CD4-positive, alpha-beta T cell (primary cell): ENCODE measurements around the gene SORL1. TPM values are rescaled to one million over a fixed set of nuclear protein-coding genes. Genes with fewer than 3 reads are reported as not detected.

Source experiments
- ATAC-seq: fragments of 200-7000 bp; cut with Tn5 transposase; one replicate; pipeline ENCODE4 v1.10.0; 2022; ENCODE audit warnings: mild to moderate bottlenecking; ENCODE audit not compliant: poor library complexity
- CTCF ChIA-PET: fragments of 350-600 bp; sonication (Branson Sonifier 250); formaldehyde crosslinking; loops from one replicate; lab custom pipeline; 2021; ENCODE audit warnings: antibody characterized with exemption, inconsistent platforms; lab: Charles Lee
- POLR2A ChIA-PET: fragments of 350-600 bp; sonication (Branson Sonifier 250); formaldehyde crosslinking; loops from one replicate; lab custom pipeline; 2021; ENCODE audit warnings: antibody characterized with exemption, inconsistent platforms; lab: Charles Lee
- DNase-seq, 14 experiments: peaks; one replicate each; pipeline ENCODE4 v3.0.0-alpha.2; 2013 to 2020; ENCODE audit warnings: mixed read lengths in 2 of 14
- H3K27ac ChIP-seq, 2 donors: one replicate each; pipeline versions ENCODE4 v1.5.1 to v1.7.0; 2013; ENCODE audit warnings: low read length in 2 of 2, low read depth in 1 of 2, mild to moderate bottlenecking in 1 of 2
- H3K27me3 ChIP-seq, 2 experiments: 1 replicate in 1 of 2; 2 replicates in 1 of 2; pipeline versions ENCODE4 v1.6.1 to v1.7.0; 2013; ENCODE audit warnings: low read length in 2 of 2, control low read depth in 1 of 2, mild to moderate bottlenecking in 1 of 2, moderate library complexity in 1 of 2; ENCODE audit not compliant: insufficient read depth in 2 of 2, control insufficient read depth in 1 of 2
- H3K36me3 ChIP-seq: one replicate; pipeline ENCODE4 v1.6.1; 2013; ENCODE audit warnings: low read length, control low read depth; ENCODE audit not compliant: insufficient read depth
- H3K4me1 ChIP-seq: one replicate; pipeline ENCODE4 v1.6.1; 2013; ENCODE audit warnings: low read length, control low read depth; ENCODE audit not compliant: insufficient read depth
- H3K4me3 ChIP-seq: one replicate; pipeline ENCODE4 v1.5.1; 2013; ENCODE audit warnings: mild to moderate bottlenecking, low read length, moderate library complexity
- H3K9me3 ChIP-seq, 2 experiments: 1 replicate in 1 of 2; 2 replicates in 1 of 2; pipeline versions ENCODE4 v1.6.1 to v1.7.0; 2013; ENCODE audit warnings: low read length in 2 of 2, mild to moderate bottlenecking in 2 of 2, control low read depth in 1 of 2, moderate library complexity in 1 of 2; ENCODE audit not compliant: control insufficient read depth in 1 of 2, insufficient read depth in 1 of 2
- H3K27ac Mint-ChIP-seq: one replicate; pipeline ENCODE4 v1.8.0; 2020; ENCODE audit warnings: mixed read lengths
- H3K27me3 Mint-ChIP-seq: one replicate; pipeline ENCODE4 v1.8.0; 2021; ENCODE audit warnings: mixed read lengths
- H3K36me3 Mint-ChIP-seq: one replicate; pipeline ENCODE4 v1.8.0; 2021; ENCODE audit warnings: low read depth, mixed read lengths
- H3K4me1 Mint-ChIP-seq: one replicate; pipeline ENCODE4 v1.8.0; 2021; ENCODE audit warnings: low read depth, mixed read lengths
- H3K4me3 Mint-ChIP-seq: one replicate; pipeline ENCODE4 v1.8.0; 2020; ENCODE audit warnings: mild to moderate bottlenecking, mixed read lengths
- H3K9me3 Mint-ChIP-seq: one replicate; pipeline ENCODE4 v1.8.0; 2020; ENCODE audit warnings: mixed read lengths
- intact Hi-C, 2 experiments: fragments of 100-400 bp; cut with DNase I in 1 of 2; cut with micrococcal nuclease in 1 of 2; formaldehyde crosslinking; loops; one replicate each; pipeline versions ENCODE4 v1.15.1 to v1.9.0; 2023 to 2025; cut with DNase I, micrococcal nuclease
- total RNA-seq, 174 experiments: library from RNA in 2 of 174; stranded (reverse) in 2 of 174; gene quantifications; one replicate each; pipeline ENCODE4 v1.2.3 and lab custom pipeline; 2021 to 2026
- TF ChIP-seq, protein P1 (sequence below): fragments of 200-600 bp; IDR thresholded peaks from one replicate; pipeline ENCODE4 v1.8.0; 2022; ENCODE audit warnings: antibody characterized with exemption, mild to moderate bottlenecking

The SORL1 gene
- total RNA-seq, 2 experiments from 2014 or later = 235 to 241 TPM

DNA sequence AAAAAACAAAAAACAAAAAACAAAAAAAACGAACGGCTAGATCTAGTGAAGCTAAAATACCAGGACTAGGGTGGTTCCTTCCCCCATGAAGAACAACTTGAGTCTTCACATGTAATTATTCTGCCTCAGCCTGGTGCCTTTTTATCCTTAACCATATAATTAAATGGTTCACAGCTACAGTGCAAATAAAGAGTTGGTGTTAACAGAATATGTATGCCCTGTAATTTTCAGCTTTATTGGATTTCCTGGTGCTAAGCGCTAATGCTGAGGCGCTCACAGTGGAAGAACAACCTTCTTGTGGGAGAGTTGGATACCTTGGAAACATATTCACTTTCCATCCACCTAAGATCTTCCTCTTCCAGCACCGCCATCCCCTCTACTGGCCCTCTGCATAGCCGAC lies 159.1 kb downstream of the SORL1 start:
- ChIA-PET CTCF (no interaction called here), POLR2A (interaction anchor here (1.2 to 1.4 kb wide), 2 partner anchors 162 to 319 kb away, joined by 3 to 5 read pairs; partner anchors contain the start of gene SC5D)
- Histone ChIP-seq H3K4me3 (no peak overlapping the region), H3K27me3 (no peaks in the 10 kb centered on the region), H3K27ac (no peak overlapping the region), H3K9me3 (no peaks in the 10 kb centered on the region), H3K4me1 (no peaks in the 10 kb centered on the region), H3K36me3 (peaks cover 97% of the 10 kb centered on the region)
- ATAC-seq (no peak), DNase-seq (no peak)
- H3K27me3 Mint-ChIP-seq = no peaks in the 10 kb centered on the region
- H3K36me3 Mint-ChIP-seq = peaks cover 100% of the 10 kb centered on the region
- TF ChIP-seq, protein P1, sequence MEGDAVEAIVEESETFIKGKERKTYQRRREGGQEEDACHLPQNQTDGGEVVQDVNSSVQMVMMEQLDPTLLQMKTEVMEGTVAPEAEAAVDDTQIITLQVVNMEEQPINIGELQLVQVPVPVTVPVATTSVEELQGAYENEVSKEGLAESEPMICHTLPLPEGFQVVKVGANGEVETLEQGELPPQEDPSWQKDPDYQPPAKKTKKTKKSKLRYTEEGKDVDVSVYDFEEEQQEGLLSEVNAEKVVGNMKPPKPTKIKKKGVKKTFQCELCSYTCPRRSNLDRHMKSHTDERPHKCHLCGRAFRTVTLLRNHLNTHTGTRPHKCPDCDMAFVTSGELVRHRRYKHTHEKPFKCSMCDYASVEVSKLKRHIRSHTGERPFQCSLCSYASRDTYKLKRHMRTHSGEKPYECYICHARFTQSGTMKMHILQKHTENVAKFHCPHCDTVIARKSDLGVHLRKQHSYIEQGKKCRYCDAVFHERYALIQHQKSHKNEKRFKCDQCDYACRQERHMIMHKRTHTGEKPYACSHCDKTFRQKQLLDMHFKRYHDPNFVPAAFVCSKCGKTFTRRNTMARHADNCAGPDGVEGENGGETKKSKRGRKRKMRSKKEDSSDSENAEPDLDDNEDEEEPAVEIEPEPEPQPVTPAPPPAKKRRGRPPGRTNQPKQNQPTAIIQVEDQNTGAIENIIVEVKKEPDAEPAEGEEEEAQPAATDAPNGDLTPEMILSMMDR = no peak
- intact Hi-C loops = no loop called here
- H3K4me1 Mint-ChIP-seq = no peaks in the 10 kb centered on the region
- no peak overlapping the region for H3K27ac Mint-ChIP-seq
- H3K9me3 Mint-ChIP-seq = no peaks in the 10 kb centered on the region
- no peak overlapping the region for H3K4me3 Mint-ChIP-seq

DNA sequence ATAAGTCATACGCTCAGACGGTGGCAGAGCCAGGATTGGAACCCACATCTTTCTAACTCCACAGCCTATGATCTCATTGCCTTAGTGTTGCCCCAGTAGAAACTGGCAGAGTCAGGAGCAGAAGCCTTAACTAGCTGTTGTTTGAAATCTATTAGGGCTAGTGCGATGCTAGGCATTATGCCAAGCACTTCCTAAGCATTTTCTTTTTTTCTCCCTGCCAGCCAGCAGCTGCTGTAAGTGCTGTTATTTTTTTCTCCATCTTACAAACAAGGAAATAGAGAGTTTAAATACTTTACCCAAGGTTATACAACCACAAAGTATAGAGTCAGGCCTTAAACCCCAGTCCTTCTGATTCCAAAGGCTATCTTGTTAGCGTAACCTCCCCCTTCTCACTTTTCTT lies 161.6 kb downstream of the SORL1 start:
- CTCF ChIA-PET = no interaction called here
- Histone ChIP-seq H3K4me3 (no peak overlapping the region), H3K27me3 (no peaks in the 10 kb centered on the region), H3K36me3 (peaks cover 95% of the 10 kb centered on the region), H3K27ac (no peak overlapping the region), H3K4me1 (no peaks in the 10 kb centered on the region), H3K9me3 (no peaks in the 10 kb centered on the region)
- Mint-ChIP-seq H3K36me3 (peaks cover 100% of the 10 kb centered on the region), H3K4me1 (no peaks in the 10 kb centered on the region), H3K27me3 (no peaks in the 10 kb centered on the region), H3K27ac (no peak overlapping the region), H3K9me3 (no peaks in the 10 kb centered on the region), H3K4me3 (no peak overlapping the region)
- ATAC-seq = no peak
- intact Hi-C loops = no loop called here
- TF ChIP-seq, protein P1 = no peak
- DNase-seq = no peak
- POLR2A ChIA-PET = no interaction called here

DNA sequence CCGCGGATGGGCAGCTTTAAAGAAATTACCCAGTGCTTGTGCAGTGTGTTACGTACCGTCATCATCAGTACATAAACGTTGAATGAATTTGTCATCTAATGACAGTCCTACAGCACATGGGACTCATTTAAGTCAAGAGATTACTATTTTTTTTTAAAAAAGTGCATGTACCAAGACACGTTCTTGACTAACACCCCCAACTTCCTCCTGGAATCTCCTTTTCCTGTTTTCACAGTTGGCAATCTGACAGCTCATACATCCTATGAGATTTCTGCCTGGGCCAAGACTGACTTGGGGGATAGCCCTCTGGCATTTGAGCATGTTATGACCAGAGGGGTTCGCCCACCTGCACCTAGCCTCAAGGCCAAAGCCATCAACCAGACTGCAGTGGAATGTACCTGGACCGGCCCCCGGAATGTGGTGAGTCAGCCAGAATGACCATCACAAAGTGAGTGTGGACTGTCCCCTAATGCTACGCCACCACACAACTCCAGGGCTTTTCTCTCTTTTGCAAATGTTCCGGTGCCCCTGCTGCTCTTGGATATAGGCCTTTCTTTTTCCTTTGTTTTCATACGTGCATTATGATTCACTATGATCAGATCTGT lies 162.6 kb downstream of the SORL1 start:
- CTCF ChIA-PET = no interaction called here
- Histone ChIP-seq H3K36me3 (peaks cover 95% of the 10 kb centered on the region), H3K4me3 (no peak overlapping the region), H3K9me3 (no peaks in the 10 kb centered on the region), H3K27ac (no peak overlapping the region), H3K27me3 (no peaks in the 10 kb centered on the region), H3K4me1 (no peaks in the 10 kb centered on the region)
- Mint-ChIP-seq H3K9me3 (no peaks in the 10 kb centered on the region), H3K27ac (peak overlapping the region; percentile 58), H3K4me1 (no peaks in the 10 kb centered on the region), H3K4me3 (no peak overlapping the region), H3K27me3 (no peaks in the 10 kb centered on the region), H3K36me3 (peaks cover 100% of the 10 kb centered on the region)
- ATAC-seq = no peak
- no peak for DNase-seq
- POLR2A ChIA-PET = no interaction called here
- TF ChIP-seq, protein P1 = no peak
- intact Hi-C loops = no loop called here
